GM12878 (cell line): Measurements from ENCODE around the gene MSMB. TPM values are rescaled to one million over a fixed set of nuclear protein-coding genes. Genes with fewer than 3 reads are reported as not detected.

Experiments used
- ATAC-seq: fragments of 200-7000 bp; cut with Tn5 transposase; 3 replicates; pipeline ENCODE4 v1.9.1; 2020; ENCODE audit warnings: mild to moderate bottlenecking, moderate library complexity
- BruUV-seq: library from RNA; stranded (reverse); fragments of 400-500 nt; replicated peaks from 2 replicates; lab custom pipeline; 2021; lab: Mats Ljungman, UMichigan
- CTCF ChIA-PET: fragments of 300-600 bp; sonication (Branson Sonifier 250); formaldehyde crosslinking; extraction: SDS; loops from one replicate; lab custom pipeline; 2021; ENCODE audit warnings: inconsistent platforms; lab: Yijun Ruan, JAX
- POLR2A ChIA-PET: fragments of 350-600 bp; formaldehyde crosslinking; extraction: SDS; loops from one replicate; lab custom pipeline; 2021; ENCODE audit warnings: inconsistent platforms; lab: Charles Lee
- RAD21 ChIA-PET: fragments of 300-600 bp; sonication (Branson Sonifier 250); formaldehyde crosslinking; loops from one replicate; lab custom pipeline; 2023; ENCODE audit warnings: antibody characterized with exemption; ENCODE audit not compliant: unreplicated experiment; lab: Charles Lee
- SMC1A ChIA-PET: fragments of 300-600 bp; sonication (Branson Sonifier 250); formaldehyde crosslinking; loops from one replicate; lab custom pipeline; 2023; ENCODE audit not compliant: unreplicated experiment, uncharacterized antibody; lab: Charles Lee
- DNase-seq: peaks from one replicate; pipeline ENCODE4 v3.0.0-alpha.2; 2011; ENCODE audit warnings: low read depth, low spot score
- FAIRE-seq: peaks from 3 replicates; lab custom pipeline; 2011; peaks lifted over from hg19 to GRCh38; lab: Jason Lieb, UNC
- H2AFZ ChIP-seq: 2 replicates; pipeline ENCODE4 v1.6.0; 2011; ENCODE audit warnings: low read depth, low read length, control low read depth; ENCODE audit not compliant: control insufficient read depth
- H3K27ac ChIP-seq: 2 replicates; pipeline ENCODE4 v1.5.1; 2011; ENCODE audit warnings: control low read depth; ENCODE audit not compliant: control insufficient read depth, insufficient read depth
- H3K27me3 ChIP-seq, 2 experiments: replicated peaks in 1 of 2; 2 replicates each; pipeline versions ENCODE4 v1.6.0 to v1.6.1; 2011; ENCODE audit warnings: low read length in 1 of 2; ENCODE audit not compliant: control insufficient read depth in 2 of 2, insufficient read depth in 2 of 2
- H3K36me3 ChIP-seq, 2 experiments: 2 replicates each; pipeline ENCODE4 v1.5.1; 2011; ENCODE audit warnings: low read length in 1 of 2; ENCODE audit not compliant: control insufficient read depth in 2 of 2, insufficient read depth in 2 of 2
- H3K4me1 ChIP-seq: 2 replicates; pipeline ENCODE4 v1.6.1; 2011; ENCODE audit warnings: mild to moderate bottlenecking, low read length, moderate library complexity, mixed read lengths; ENCODE audit not compliant: control insufficient read depth, insufficient read depth
- H3K4me2 ChIP-seq: 2 replicates; pipeline ENCODE4 v1.6.0; 2011; ENCODE audit warnings: control low read depth; ENCODE audit not compliant: control insufficient read depth, insufficient read depth
- H3K4me3 ChIP-seq: fragments of 200-600 bp; sonication (generic); 2 replicates; pipeline ENCODE4 v1.5.1; 2016
- H3K79me2 ChIP-seq: 2 replicates; pipeline ENCODE4 v1.6.0; 2011; ENCODE audit warnings: low read length; ENCODE audit not compliant: control insufficient read depth, insufficient read depth
- H3K9ac ChIP-seq: 2 replicates; pipeline ENCODE4 v1.8.0; 2011; ENCODE audit warnings: low read length, control low read depth, mixed read lengths; ENCODE audit not compliant: control insufficient read depth, insufficient read depth
- H3K9me3 ChIP-seq: replicated peaks from 3 replicates; pipeline ENCODE4 v1.5.1; 2011; ENCODE audit warnings: mild to moderate bottlenecking, low read length; ENCODE audit not compliant: control insufficient read depth, insufficient read depth
- H4K20me1 ChIP-seq: 2 replicates; pipeline ENCODE4 v1.6.0; 2011; ENCODE audit not compliant: control insufficient read depth, insufficient read depth
- BACH1 ChIP-seq: fragments of 450-650 bp; IDR thresholded peaks from 2 replicates; pipeline ENCODE4 v1.6.1; 2017; ENCODE audit warnings: mild to moderate bottlenecking, borderline replicate concordance
- CBX5 ChIP-seq: sonication (generic); IDR thresholded peaks from 2 replicates; pipeline ENCODE4 v1.6.1; 2016; ENCODE audit warnings: low read depth, moderate library complexity, mild to moderate bottlenecking, inconsistent platforms
- EGR1 ChIP-seq, 2 experiments: IDR thresholded peaks; 1 replicate in 1 of 2; 2 replicates in 1 of 2; pipeline ENCODE4 v1.6.1; 2011 to 2012; ENCODE audit warnings: low read depth in 2 of 2, low read length in 2 of 2, borderline replicate concordance in 1 of 2, mild to moderate bottlenecking in 1 of 2, moderate library complexity in 1 of 2
- ETV6 ChIP-seq, 2 experiments: fragments of 450-650 bp in 1 of 2; IDR thresholded peaks in 1 of 2; conservative IDR thresholded peaks in 1 of 2; 2 replicates each; pipeline ENCODE4 v1.6.1; 2014; ENCODE audit warnings: antibody characterized with exemption in 1 of 2, borderline replicate concordance in 1 of 2, low read depth in 1 of 2, mild to moderate bottlenecking in 1 of 2, moderate library complexity in 1 of 2
- HDGF ChIP-seq: fragments of 450-650 bp; IDR thresholded peaks from 2 replicates; pipeline ENCODE4 v1.6.1; 2016; ENCODE audit warnings: antibody characterized with exemption
- IKZF2 ChIP-seq, 2 experiments: fragments of 450-650 bp; IDR thresholded peaks; 2 replicates each; pipeline ENCODE4 v1.6.1; 2017; ENCODE audit warnings: mild to moderate bottlenecking in 2 of 2, moderate library complexity in 2 of 2
- IRF4 ChIP-seq: IDR thresholded peaks from 2 replicates; pipeline ENCODE4 v1.6.1; 2011; ENCODE audit warnings: low read depth, low read length
- KAT2A ChIP-seq: conservative IDR thresholded peaks from 2 replicates; pipeline ENCODE4 v1.6.1; 2011; ENCODE audit warnings: low read depth, low read length; ENCODE audit not compliant: control insufficient read depth
- MEF2A ChIP-seq: IDR thresholded peaks from 2 replicates; pipeline ENCODE4 v1.6.1; 2011; ENCODE audit warnings: low read depth, mild to moderate bottlenecking, low read length, moderate library complexity; ENCODE audit not compliant: insufficient read depth
- NFXL1 ChIP-seq: fragments of 450-650 bp; IDR thresholded peaks from 2 replicates; pipeline ENCODE4 v1.6.1; 2017; ENCODE audit warnings: antibody characterized with exemption, mild to moderate bottlenecking, borderline replicate concordance
- NFYB ChIP-seq: IDR thresholded peaks from 2 replicates; pipeline ENCODE4 v1.6.1; 2011; ENCODE audit warnings: low read depth, mild to moderate bottlenecking, low read length, improper control_type of control experiment, moderate library complexity; ENCODE audit not compliant: insufficient read depth
- SIX5 ChIP-seq: IDR thresholded peaks from 2 replicates; pipeline ENCODE4 v1.6.1; 2011; ENCODE audit warnings: mild to moderate bottlenecking, low read depth, low read length, moderate library complexity; ENCODE audit not compliant: severe bottlenecking
- YY1 ChIP-seq: IDR thresholded peaks from 2 replicates; pipeline ENCODE4 v1.6.1; 2011; ENCODE audit warnings: low read depth, mild to moderate bottlenecking, low read length
- ZNF24 ChIP-seq: fragments of 450-650 bp; IDR thresholded peaks from 2 replicates; pipeline ENCODE4 v1.6.1; 2017; ENCODE audit warnings: antibody characterized with exemption, mild to moderate bottlenecking
- ZNF384 ChIP-seq: IDR thresholded peaks from 2 replicates; pipeline ENCODE4 v1.6.1; 2012; ENCODE audit warnings: low read depth, mild to moderate bottlenecking, low read length, improper control_type of control experiment, borderline replicate concordance
- ZNF622 ChIP-seq: fragments of 450-650 bp; IDR thresholded peaks from 2 replicates; pipeline ENCODE4 v1.6.1; 2017; ENCODE audit warnings: mild to moderate bottlenecking, inconsistent platforms
- ZSCAN29 ChIP-seq: fragments of 450-650 bp; IDR thresholded peaks from 2 replicates; pipeline ENCODE4 v1.6.1; 2017; ENCODE audit warnings: mild to moderate bottlenecking, moderate library complexity
- WGBS: methylation state at CpG from one replicate; pipeline ENCODE4 v1.1.6; 2016; ENCODE audit warnings: low lambda C conversion rate; ENCODE audit not compliant: insufficient replicate concordance, insufficient coverage; ENCODE audit errors: missing lambda C conversion rate; 5-methylcytosine and 5-hydroxymethylcytosine counted together
- in situ Hi-C: fragments of 300-500 bp; cut with MboI; formaldehyde crosslinking; loops from 9 replicates; pipeline ENCODE4 v1.14.3; 2018; ENCODE audit warnings: mixed read lengths
- intact Hi-C: fragments of 100-400 bp; cut with micrococcal nuclease; formaldehyde crosslinking; loops from one replicate; pipeline ENCODE4 v1.14.2; 2022; ENCODE audit not compliant: unreplicated experiment
- polyA plus RNA-seq, 11 experiments: library from polyadenylated mRNA; depleted of rRNA in 4 of 11; unstranded in 6 of 11; stranded (reverse) in 5 of 11; fragments of >200 nt; fragmentation: Nextera tagmentation in 4 of 11; fragmentation: Illumina TruSeq in 1 of 11; extraction: Ambion mirVana in 4 of 11; extraction: Trizol in 1 of 11; gene quantifications; 1 replicate in 1 of 11; 2 replicates in 10 of 11; pipeline versions ENCODE4 v1.2.1 to v1.2.3, GENCODE V29; 2011 to 2016; ENCODE audit warnings: inconsistent platforms in 2 of 11, missing spikeins in 2 of 11, low read depth in 1 of 11
- total RNA-seq, 4 experiments: library from RNA; depleted of rRNA in 3 of 4; stranded (reverse); fragments of >200 nt in 3 of 4; fragmentation: Illumina TruSeq in 1 of 4; extraction: Trizol in 1 of 4; gene quantifications; 2 replicates each; pipeline versions ENCODE4 v1.2.1 to v1.2.3, GENCODE V29; 2013 to 2021
- TF ChIP-seq, protein P1 (sequence below): fragments of 450-650 bp; IDR thresholded peaks from 2 replicates; pipeline ENCODE4 v1.6.1; 2017; ENCODE audit warnings: mild to moderate bottlenecking, low read depth, inconsistent platforms; ENCODE audit not compliant: poor library complexity, severe bottlenecking

Gene MSMB
- total and polyA plus RNA-seq, 10 of the 15 experiments (the other 5 are each of a cell fraction or from before 2014, with no cell fraction given) = not detected

DNA sequence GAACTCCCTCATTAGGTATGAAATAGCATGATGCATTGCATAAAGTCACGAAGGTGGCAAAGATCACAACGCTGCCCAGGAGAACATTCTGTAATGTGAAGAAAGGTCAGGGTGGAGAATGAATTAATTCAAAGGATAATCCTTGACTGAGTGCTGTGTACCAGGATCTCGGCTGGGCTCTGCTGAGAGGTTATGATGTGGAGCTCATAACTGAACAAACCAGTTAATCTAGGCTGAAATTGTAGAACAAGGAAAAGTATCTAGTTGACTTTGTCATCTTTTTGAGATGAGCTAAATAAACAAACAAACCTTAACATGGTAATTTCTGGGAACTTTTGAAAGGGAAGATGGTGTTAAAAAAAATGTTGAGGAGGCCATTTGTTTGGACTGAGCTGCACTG, 6.1 kb downstream of the MSMB start:
- H2AFZ ChIP-seq = no peak overlapping the region
- POLR2A ChIA-PET = no interaction called here
- WGBS = 18% methylated on average over 3 of the region's 3 CpGs

More for the DNA sequence above, 6.1 kb downstream of the MSMB start:
- no peak for ATAC-seq
- H3K79me2 ChIP-seq = no peaks in the 10 kb centered on the region
- no peak overlapping the region for H3K9ac ChIP-seq
- H4K20me1 ChIP-seq = no peaks in the 10 kb centered on the region
- TF ChIP-seq CBX5 (no peak), ZNF24 (no peak), SIX5 (no peak), NFYB (no peak), ETV6 (conservative IDR thresholded peaks at IDR 0.05 in 1 of 2, IDR thresholded peaks at IDR 0.05 in 1 of 2; ENCODE audit: borderline replicate concordance in 1 of 2, low read depth in 1 of 2) (no peak), KAT2A (no peak), NFXL1 (no peak), YY1 (no peak), EGR1 (IDR thresholded peaks at IDR 0.05; ENCODE audit: borderline replicate concordance in 1 of 2, low read depth in 2 of 2, low read length in 2 of 2) (no peak), BACH1 (no peak), IKZF2 (IDR thresholded peaks at IDR 0.05) (no peak), ZNF384 (no peak), ZSCAN29 (no peak), MEF2A (no peak), IRF4 (no peak), ZNF622 (no peak), HDGF (no peak)
- TF ChIP-seq, protein P1, sequence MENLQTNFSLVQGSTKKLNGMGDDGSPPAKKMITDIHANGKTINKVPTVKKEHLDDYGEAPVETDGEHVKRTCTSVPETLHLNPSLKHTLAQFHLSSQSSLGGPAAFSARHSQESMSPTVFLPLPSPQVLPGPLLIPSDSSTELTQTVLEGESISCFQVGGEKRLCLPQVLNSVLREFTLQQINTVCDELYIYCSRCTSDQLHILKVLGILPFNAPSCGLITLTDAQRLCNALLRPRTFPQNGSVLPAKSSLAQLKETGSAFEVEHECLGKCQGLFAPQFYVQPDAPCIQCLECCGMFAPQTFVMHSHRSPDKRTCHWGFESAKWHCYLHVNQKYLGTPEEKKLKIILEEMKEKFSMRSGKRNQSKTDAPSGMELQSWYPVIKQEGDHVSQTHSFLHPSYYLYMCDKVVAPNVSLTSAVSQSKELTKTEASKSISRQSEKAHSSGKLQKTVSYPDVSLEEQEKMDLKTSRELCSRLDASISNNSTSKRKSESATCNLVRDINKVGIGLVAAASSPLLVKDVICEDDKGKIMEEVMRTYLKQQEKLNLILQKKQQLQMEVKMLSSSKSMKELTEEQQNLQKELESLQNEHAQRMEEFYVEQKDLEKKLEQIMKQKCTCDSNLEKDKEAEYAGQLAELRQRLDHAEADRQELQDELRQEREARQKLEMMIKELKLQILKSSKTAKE = no peak
- TF ChIP-seq, all 136 proteins: peak for 0
- in situ Hi-C loops = no loop called here
- RAD21 ChIA-PET = interaction anchor here (0.6 kb wide), 1 partner anchor 1458 kb away, joined by 3 read pairs; no protein-coding TSS in a partner anchor
- no peaks in the 10 kb centered on the region for H3K36me3 ChIP-seq
- H3K27ac ChIP-seq = no peak overlapping the region
- intact Hi-C loops = no loop called here
- H3K9me3 ChIP-seq = no peaks in the 10 kb centered on the region
- no peaks in the 10 kb centered on the region for H3K4me1 ChIP-seq
- FAIRE-seq (no peak), DNase-seq (no peak)
- H3K4me3 ChIP-seq = no peak overlapping the region
- CTCF ChIA-PET = interaction anchor here (1.2 to 1.6 kb wide), 2 partner anchors 11 to 805 kb away, joined by 4 to 7 read pairs; no protein-coding TSS in a partner anchor
- H3K27me3 ChIP-seq = no peaks in the 10 kb centered on the region; a peak in 1 of 4 replicates
- SMC1A ChIA-PET = interaction anchor here (1.3 kb wide), 1 partner anchor 11 kb away, joined by 3 read pairs; no protein-coding TSS in a partner anchor
- BruUV-seq = no TSS peak
- no peak overlapping the region for H3K4me2 ChIP-seq
